HepG2 (cell line): ENCODE measurements around the gene CCDC122. TPM values are rescaled to one million over a fixed set of nuclear protein-coding genes. Genes with fewer than 3 reads are reported as not detected.

ENCODE experiments used
- GRHL1 ChIP-seq: sonication (generic); formaldehyde crosslinking; conservative IDR thresholded peaks from 2 replicates; pipeline ENCODE4 v1.8.0; 2022; ENCODE audit warnings: missing genetic modification reagents
- HDAC2 ChIP-seq: sonication (generic); formaldehyde crosslinking; IDR thresholded peaks from 2 replicates; pipeline ENCODE4 v1.4.0; 2020; ENCODE audit warnings: missing genetic modification reagents
- KDM3A ChIP-seq: IDR thresholded peaks from 2 replicates; pipeline ENCODE4 v1.6.1; 2018; ENCODE audit warnings: low read depth, missing compliant biosample characterization
- KDM6A ChIP-seq: IDR thresholded peaks from 2 replicates; pipeline ENCODE4 v1.6.1; 2016; ENCODE audit warnings: low read depth
- NCOA1 ChIP-seq: sonication (generic); formaldehyde crosslinking; IDR thresholded peaks from 2 replicates; pipeline ENCODE4 v1.9.0; 2021; ENCODE audit warnings: missing genetic modification reagents
- NFKB2 ChIP-seq: sonication (generic); formaldehyde crosslinking; IDR thresholded peaks from 2 replicates; pipeline ENCODE4 v1.4.0; 2020; ENCODE audit warnings: missing genetic modification reagents, borderline replicate concordance
- NR2F2 ChIP-seq: IDR thresholded peaks from 2 replicates; pipeline ENCODE4 v1.6.1; 2012; ENCODE audit warnings: low read depth, inconsistent platforms, borderline replicate concordance
- RAD51 ChIP-seq: fragments of 450-650 bp; IDR thresholded peaks from 2 replicates; pipeline ENCODE4 v1.6.1; 2016; ENCODE audit warnings: borderline replicate concordance
- TARDBP ChIP-seq: sonication (generic); formaldehyde crosslinking; IDR thresholded peaks from 2 replicates; pipeline ENCODE4 v1.8.0; 2022; ENCODE audit warnings: mild to moderate bottlenecking, missing genetic modification reagents
- TBL1XR1 ChIP-seq: fragments of 150-350 bp; IDR thresholded peaks from 2 replicates; pipeline ENCODE4 v1.6.1; 2014; ENCODE audit warnings: borderline replicate concordance, low read length; ENCODE audit not compliant: partially characterized antibody
- TP53 ChIP-seq: sonication (generic); formaldehyde crosslinking; conservative IDR thresholded peaks from 2 replicates; pipeline ENCODE4 v1.4.0; 2020; ENCODE audit warnings: missing genetic modification reagents
- ZBTB25 ChIP-seq: IDR thresholded peaks from 2 replicates; pipeline ENCODE4 v1.6.1; 2018; ENCODE audit warnings: missing genetic modification reagents
- ZNF326 ChIP-seq: sonication (generic); formaldehyde crosslinking; IDR thresholded peaks from 2 replicates; pipeline ENCODE4 v1.4.0; 2020; ENCODE audit warnings: missing genetic modification reagents, borderline replicate concordance
- ZNF704 ChIP-seq: sonication (generic); formaldehyde crosslinking; IDR thresholded peaks from 2 replicates; pipeline ENCODE4 v1.8.1; 2023; ENCODE audit warnings: mild to moderate bottlenecking, inconsistent platforms, moderate library complexity, missing genetic modification reagents, borderline replicate concordance
- polyA plus RNA-seq, 8 experiments: library from polyadenylated mRNA; depleted of rRNA in 3 of 8; stranded (reverse) in 7 of 8; unstranded in 1 of 8; fragments of >200 nt; fragmentation: Illumina TruSeq in 4 of 8; extraction: Trizol in 4 of 8; gene quantifications; 2 replicates each; pipeline versions ENCODE4 v1.2.1 to v1.2.3, GENCODE V29; 2011 to 2016; ENCODE audit warnings: low read depth in 4 of 8, missing spikeins in 1 of 8, mixed read lengths in 1 of 8; ENCODE audit not compliant: insufficient read depth in 1 of 8
- total RNA-seq, 5 experiments: library from RNA; depleted of rRNA; stranded (reverse); fragments of >200 nt; fragmentation: Illumina TruSeq; extraction: Trizol; gene quantifications; 2 replicates each; pipeline ENCODE4 v1.2.3, GENCODE V29; 2016; ENCODE audit warnings: low read depth in 1 of 5
- TF ChIP-seq, protein P1 (sequence below): sonication (generic); formaldehyde crosslinking; IDR thresholded peaks from 2 replicates; pipeline ENCODE4 v1.5.1; 2020; ENCODE audit warnings: mild to moderate bottlenecking, missing genetic modification reagents, borderline replicate concordance
- TF ChIP-seq, protein P2 (sequence below): fragments of 450-650 bp; IDR thresholded peaks from 2 replicates; pipeline ENCODE4 v1.6.1; 2016

The CCDC122 gene
- total and polyA plus RNA-seq, 2 of the 13 experiments (the other 11 are each of a cell fraction or from before 2014, with no cell fraction given) = 0.32 to 3.5 TPM

GRCh38 chr13:43878892-43879754 lies at the start of gene CCDC122 (continued):
- TF ChIP-seq ZNF704 (CRISPR knock-in tag) (peak; percentile 77; the same call in 1 of the 2 replicates), RAD51 (no peak), NR2F2 (no peak), NFKB2 (CRISPR knock-in tag) (no peak; the same call in 1 of the 2 replicates), KDM6A (CRISPR knock-in tag) (no peak), TP53 (CRISPR knock-in tag) (no peak), HDAC2 (CRISPR knock-in tag) (no peak), KDM3A (CRISPR knock-in tag) (no peak), TBL1XR1 (no peak), GRHL1 (CRISPR knock-in tag) (no peak), NCOA1 (CRISPR knock-in tag) (no peak), TARDBP (CRISPR knock-in tag) (no peak), ZNF326 (CRISPR knock-in tag) (no peak), ZBTB25 (no peak)
- TF ChIP-seq, protein P1, sequence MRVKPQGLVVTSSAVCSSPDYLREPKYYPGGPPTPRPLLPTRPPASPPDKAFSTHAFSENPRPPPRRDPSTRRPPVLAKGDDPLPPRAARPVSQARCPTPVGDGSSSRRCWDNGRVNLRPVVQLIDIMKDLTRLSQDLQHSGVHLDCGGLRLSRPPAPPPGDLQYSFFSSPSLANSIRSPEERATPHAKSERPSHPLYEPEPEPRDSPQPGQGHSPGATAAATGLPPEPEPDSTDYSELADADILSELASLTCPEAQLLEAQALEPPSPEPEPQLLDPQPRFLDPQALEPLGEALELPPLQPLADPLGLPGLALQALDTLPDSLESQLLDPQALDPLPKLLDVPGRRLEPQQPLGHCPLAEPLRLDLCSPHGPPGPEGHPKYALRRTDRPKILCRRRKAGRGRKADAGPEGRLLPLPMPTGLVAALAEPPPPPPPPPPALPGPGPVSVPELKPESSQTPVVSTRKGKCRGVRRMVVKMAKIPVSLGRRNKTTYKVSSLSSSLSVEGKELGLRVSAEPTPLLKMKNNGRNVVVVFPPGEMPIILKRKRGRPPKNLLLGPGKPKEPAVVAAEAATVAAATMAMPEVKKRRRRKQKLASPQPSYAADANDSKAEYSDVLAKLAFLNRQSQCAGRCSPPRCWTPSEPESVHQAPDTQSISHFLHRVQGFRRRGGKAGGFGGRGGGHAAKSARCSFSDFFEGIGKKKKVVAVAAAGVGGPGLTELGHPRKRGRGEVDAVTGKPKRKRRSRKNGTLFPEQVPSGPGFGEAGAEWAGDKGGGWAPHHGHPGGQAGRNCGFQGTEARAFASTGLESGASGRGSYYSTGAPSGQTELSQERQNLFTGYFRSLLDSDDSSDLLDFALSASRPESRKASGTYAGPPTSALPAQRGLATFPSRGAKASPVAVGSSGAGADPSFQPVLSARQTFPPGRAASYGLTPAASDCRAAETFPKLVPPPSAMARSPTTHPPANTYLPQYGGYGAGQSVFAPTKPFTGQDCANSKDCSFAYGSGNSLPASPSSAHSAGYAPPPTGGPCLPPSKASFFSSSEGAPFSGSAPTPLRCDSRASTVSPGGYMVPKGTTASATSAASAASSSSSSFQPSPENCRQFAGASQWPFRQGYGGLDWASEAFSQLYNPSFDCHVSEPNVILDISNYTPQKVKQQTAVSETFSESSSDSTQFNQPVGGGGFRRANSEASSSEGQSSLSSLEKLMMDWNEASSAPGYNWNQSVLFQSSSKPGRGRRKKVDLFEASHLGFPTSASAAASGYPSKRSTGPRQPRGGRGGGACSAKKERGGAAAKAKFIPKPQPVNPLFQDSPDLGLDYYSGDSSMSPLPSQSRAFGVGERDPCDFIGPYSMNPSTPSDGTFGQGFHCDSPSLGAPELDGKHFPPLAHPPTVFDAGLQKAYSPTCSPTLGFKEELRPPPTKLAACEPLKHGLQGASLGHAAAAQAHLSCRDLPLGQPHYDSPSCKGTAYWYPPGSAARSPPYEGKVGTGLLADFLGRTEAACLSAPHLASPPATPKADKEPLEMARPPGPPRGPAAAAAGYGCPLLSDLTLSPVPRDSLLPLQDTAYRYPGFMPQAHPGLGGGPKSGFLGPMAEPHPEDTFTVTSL (CRISPR knock-in tag) = no peak
- TF ChIP-seq, protein P2, sequence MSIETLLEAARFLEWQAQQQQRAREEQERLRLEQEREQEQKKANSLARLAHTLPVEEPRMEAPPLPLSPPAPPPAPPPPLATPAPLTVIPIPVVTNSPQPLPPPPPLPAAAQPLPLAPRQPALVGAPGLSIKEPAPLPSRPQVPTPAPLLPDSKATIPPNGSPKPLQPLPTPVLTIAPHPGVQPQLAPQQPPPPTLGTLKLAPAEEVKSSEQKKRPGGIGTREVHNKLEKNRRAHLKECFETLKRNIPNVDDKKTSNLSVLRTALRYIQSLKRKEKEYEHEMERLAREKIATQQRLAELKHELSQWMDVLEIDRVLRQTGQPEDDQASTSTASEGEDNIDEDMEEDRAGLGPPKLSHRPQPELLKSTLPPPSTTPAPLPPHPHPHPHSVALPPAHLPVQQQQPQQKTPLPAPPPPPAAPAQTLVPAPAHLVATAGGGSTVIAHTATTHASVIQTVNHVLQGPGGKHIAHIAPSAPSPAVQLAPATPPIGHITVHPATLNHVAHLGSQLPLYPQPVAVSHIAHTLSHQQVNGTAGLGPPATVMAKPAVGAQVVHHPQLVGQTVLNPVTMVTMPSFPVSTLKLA = no peak
